ENCODE results near the gene CRACDL. TPM values are rescaled to one million over a fixed set of nuclear protein-coding genes. Genes with fewer than 3 reads are reported as not detected.

CRACDL gene
- total RNA-seq, 1 donor from 2014 or later: 6.2 TPM

DNA sequence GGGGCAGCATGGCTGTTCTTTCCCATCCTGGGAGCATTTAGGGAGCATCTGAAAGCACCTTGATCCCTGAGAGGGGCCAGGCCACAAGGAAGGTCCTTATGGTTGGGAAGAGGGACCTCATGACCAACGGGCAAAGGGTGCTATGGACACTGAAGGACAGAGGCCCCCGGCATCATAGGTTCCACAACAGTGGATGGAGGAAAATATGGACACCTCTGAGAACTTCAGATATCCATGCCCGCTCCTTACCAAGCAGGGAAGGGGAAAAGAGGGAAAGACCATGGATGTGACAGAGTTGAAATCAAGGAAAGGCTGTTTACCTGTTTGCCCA is 111.0 kb downstream of the CRACDL start:
- H3K36me3 Mint-ChIP-seq: peaks cover 3% of the 10 kb centered on the region
- no peak for TF ChIP-seq CTCF (conservative IDR thresholded peaks at IDR 0.05)
- H3K27me3 Mint-ChIP-seq: peaks cover 35% of the 10 kb centered on the region
- H3K4me3 Mint-ChIP-seq: no peak overlapping the region
- DNase-seq (ENCODE audit: extremely low spot score, unreplicated experiment): no peak
- H3K9me3 Mint-ChIP-seq: no peaks in the 10 kb centered on the region
- H3K27ac Mint-ChIP-seq: no peak overlapping the region
- peaks cover 5% of the 10 kb centered on the region for H3K4me1 Mint-ChIP-seq (ENCODE audit: unreplicated experiment)

DNA sequence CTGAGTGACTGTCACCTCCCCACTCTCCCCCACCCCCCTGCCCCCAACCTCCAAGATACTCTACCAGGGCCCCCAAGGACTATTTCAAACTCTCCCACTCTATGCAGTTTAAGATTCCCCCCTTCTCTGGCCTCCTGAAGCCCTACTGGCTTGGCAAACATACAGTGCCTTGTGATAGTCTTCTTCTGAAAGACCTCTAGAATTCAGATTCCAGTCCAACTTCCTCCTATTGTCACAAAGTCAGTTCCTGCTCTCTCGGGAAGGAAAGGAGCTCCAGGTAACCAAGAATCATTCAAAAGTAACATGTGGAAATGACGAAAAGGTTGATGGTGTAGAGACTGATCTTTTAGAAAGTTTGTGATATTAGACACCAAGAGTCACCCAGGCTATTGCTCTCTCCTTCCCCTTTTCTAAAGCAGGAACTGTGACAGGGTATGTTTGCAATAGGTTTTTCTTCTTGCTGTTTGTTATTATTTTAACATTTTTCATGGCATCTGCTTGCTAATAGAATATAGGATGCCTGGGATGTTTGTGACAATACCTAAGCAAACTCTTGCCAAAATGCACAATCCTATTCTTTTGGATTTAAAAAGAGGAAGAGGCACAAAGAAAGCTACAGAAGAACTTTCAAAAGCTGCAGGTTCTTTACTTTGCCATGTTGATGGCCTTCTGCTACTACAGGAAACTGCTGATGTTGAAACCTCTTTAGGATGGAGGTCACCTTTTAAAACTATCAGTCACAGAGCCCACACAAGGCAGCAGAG is 111.6 kb downstream of the CRACDL start:
- TF ChIP-seq CTCF (conservative IDR thresholded peaks at IDR 0.05): no peak
- H3K9me3 Mint-ChIP-seq: no peaks in the 10 kb centered on the region
- H3K4me3 Mint-ChIP-seq: peak overlapping the region; percentile 60
- no peak overlapping the region for H3K27ac Mint-ChIP-seq
- peaks cover 3% of the 10 kb centered on the region for H3K36me3 Mint-ChIP-seq
- peaks cover 5% of the 10 kb centered on the region for H3K4me1 Mint-ChIP-seq (ENCODE audit: unreplicated experiment)
- no peak for DNase-seq (ENCODE audit: extremely low spot score, unreplicated experiment)
- peaks cover 35% of the 10 kb centered on the region for H3K27me3 Mint-ChIP-seq

DNA sequence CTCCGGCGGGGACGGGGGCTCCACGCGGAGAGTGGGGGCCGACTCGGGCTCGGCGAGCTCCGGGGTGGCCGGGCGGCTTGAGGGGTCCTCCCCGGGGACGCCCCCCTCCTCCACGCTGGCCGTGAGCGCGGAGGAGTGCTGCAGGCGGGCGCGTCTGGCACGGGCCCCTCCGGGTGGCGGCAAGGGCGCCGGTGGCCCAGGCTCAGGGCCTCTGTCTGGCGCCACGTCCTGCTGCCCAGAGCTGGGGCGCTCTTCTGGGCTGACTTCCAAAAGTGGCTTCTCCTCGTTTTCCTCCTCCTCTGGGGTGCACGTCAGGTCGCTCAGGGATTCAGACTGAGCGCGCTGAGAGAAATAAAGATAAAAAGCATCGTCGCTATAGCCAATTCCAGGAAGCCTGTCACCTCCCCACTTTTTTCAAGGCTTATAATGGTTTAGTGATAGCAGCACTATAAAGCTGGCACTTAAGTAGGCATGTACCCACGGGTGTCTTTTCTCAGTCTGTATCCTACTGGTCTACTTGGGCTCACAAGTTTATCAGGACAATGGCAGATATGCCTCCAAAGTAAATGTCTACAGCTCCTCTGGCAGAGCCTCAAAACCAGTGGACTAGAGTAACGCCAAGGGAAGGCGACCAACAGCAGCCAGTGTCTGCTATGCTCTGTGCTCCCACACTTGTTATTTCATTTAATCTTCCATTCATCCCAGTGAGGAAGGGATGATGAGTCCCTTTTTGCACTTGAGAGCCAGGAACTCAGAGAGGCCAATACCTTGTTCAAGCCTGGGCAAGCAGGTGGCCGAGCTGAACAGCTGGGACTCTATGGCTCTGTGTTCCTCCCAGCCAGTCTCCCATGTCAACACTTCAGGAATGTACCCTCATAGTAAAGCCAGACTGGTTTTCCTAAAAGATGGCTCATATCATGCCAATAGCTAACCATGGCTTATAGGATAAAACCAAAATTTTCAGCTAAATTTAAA is 112.5 kb downstream of the CRACDL start:
- Mint-ChIP-seq H3K36me3 (peaks cover 3% of the 10 kb centered on the region), H3K27me3 (peaks cover 35% of the 10 kb centered on the region), H3K9me3 (no peaks in the 10 kb centered on the region), H3K27ac (peak overlapping the region; percentile 66), H3K4me3 (peak overlapping the region; percentile 89), H3K4me1 (ENCODE audit: unreplicated experiment) (peaks cover 5% of the 10 kb centered on the region)
- DNase-seq (ENCODE audit: extremely low spot score, unreplicated experiment): no peak
- TF ChIP-seq CTCF (conservative IDR thresholded peaks at IDR 0.05): no peak

DNA sequence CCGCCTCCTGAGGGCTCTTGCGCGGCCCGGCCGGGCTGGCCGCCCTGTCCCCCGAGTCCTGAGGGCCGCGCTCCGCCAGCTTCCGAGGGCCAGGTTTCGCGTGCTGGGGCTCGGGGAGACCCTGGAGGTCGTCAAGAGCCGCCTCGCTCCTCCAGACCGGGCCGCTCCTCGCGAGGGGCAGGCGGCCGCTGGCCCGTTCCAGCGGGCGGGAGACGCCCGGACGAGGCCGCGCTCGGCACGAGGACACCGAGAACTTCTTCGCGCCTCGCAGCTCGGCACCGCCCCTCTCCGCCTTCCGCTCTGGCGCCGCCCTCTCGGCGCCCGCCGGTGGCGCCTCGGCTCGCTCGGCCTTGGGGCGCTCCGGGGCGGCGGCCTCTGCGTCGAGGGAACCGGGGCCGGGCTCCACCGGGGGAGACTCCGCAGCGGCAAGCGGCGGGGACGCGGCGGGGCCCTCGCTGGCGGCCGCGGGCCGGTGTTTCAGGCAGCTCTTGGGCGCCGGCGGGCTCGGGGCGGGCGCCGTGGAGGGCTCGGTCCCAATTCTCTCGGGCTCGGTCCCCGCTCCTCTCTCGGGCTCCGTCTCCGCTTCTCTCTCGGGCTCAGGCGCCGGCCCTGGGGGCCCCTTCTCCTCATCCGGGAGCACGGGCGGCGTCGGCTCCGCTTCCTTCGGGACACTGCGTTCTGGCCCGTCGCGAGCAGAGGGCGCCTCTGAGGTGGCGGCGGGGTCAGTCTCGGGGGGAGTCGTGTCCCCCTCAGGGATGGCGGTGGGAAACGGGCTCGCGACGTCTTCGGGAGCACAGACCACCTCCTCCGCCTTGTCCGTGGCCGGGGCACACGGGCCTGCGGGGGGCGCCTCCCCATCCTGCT is 113.5 kb downstream of the CRACDL start:
- Mint-ChIP-seq H3K27me3 (peaks cover 38% of the 10 kb centered on the region), H3K4me1 (ENCODE audit: unreplicated experiment) (peaks cover 5% of the 10 kb centered on the region), H3K4me3 (peak overlapping the region; percentile 28), H3K9me3 (no peaks in the 10 kb centered on the region), H3K27ac (no peak overlapping the region), H3K36me3 (peaks cover 3% of the 10 kb centered on the region)
- no peak for DNase-seq (ENCODE audit: extremely low spot score, unreplicated experiment)
- peak; percentile 49 for TF ChIP-seq CTCF (conservative IDR thresholded peaks at IDR 0.05)

- no peak for DNase-seq (ENCODE audit: extremely low spot score, unreplicated experiment)
- H3K27ac Mint-ChIP-seq: no peak overlapping the region
- no peak overlapping the region for H3K4me3 Mint-ChIP-seq
- H3K36me3 Mint-ChIP-seq: peaks cover 3% of the 10 kb centered on the region
- peaks cover 5% of the 10 kb centered on the region for H3K4me1 Mint-ChIP-seq (ENCODE audit: unreplicated experiment)
- peaks cover 38% of the 10 kb centered on the region for H3K27me3 Mint-ChIP-seq
- no peaks in the 10 kb centered on the region for H3K9me3 Mint-ChIP-seq
- no peak for TF ChIP-seq CTCF (conservative IDR thresholded peaks at IDR 0.05)
Observed at GRCh38 chr2:98821629-98822135, 114.3 kb downstream of the CRACDL start.

Data from type B pancreatic cell (in vitro differentiated cells).